T47D (cell line): ENCODE measurements around the gene ARHGEF16.

Experiments used
- DNase-seq, 2 experiments: peaks; one replicate each; pipeline versions ENCODE4 v3.0.0 to v3.0.0-alpha.2; 2011 to 2012; ENCODE audit warnings: low read depth in 1 of 2, low spot score in 1 of 2
- JUND ChIP-seq: IDR thresholded peaks from 2 replicates; pipeline ENCODE4 v1.6.1; 2012; ENCODE audit warnings: low read depth
- in situ Hi-C: cut with HindIII; loops from 2 replicates; pipeline ENCODE4 v1.10.0; 2016; ENCODE audit warnings: low sequenced_read_pairs, low pct_unique_long_range_greater_than_20kb

The ARHGEF16 gene

DNA sequence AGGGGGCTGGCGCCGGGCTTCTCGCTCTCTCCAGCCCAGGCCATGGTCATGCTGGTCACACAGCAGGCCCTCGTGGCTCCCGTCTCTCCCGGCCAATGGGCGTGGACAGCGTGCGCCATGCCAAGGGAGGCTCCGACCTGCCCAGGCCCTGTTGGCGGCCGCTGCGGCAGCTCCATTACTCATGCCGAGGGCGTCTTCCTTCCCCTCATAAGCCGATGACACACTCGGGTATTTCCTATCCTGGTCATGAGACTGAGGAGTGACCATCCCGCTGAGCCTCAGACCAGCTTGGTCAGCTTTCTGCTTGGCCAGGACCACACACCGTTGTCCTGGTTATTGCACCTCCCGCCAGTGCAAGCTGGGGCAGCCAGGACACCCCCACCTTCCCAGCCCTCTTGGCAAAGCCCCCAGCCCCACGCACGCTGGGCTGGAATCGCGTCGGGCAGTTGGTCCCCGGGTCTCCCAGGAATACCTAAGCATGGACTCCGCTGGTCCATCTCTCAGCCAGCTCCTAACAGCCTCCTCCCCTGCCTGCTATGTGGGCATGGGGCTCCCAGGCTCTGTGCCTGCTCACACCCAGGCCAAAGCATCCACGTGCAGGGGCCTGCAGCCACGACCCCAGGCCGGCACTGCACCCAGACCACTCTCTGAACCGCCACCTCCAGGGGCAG is 49.8 kb downstream of the ARHGEF16 start:
- DNase-seq = no peak
- in situ Hi-C loops = no loop called here
- no peak for TF ChIP-seq JUND

DNA sequence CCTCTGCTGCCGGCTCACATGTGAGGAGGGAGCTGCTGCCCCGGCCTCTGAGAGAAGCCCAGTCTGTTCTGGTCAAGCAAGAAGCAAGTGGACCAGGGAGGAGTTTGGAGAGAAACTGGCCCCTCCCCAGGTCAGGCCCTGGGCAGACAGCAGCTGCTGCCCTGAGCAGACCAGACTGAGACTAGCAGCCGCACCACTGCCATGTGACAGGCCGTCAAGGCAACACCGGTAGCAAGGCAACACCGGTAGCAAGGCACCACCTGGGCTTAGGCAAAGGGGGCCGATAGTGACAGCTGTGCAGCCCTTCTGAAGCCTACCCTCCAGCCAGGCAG is 50.3 kb downstream of the ARHGEF16 start:
- in situ Hi-C loops = no loop called here
- no peak for TF ChIP-seq JUND
- DNase-seq = no peak

DNA sequence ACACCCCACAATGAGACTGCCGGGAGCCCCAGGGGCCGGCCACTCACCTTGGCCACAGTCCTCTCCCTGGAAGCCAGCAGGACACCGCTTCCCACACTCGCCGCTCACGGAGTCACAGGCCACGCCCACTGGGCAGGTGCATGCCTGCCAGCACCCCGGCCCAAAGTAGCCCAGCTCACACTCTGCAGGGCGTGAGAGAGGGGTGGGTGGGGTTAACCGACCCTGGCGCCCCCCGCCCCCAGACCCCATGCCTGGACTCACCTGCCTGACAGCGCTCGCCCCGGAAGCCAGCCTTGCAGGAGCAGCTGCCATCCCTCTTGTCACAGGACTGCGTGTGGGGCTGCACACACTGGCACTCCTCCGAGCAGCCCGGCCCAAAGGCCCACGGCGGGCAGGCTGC is 50.7 kb downstream of the ARHGEF16 start:
- no peak for TF ChIP-seq JUND
- DNase-seq = no peak
- in situ Hi-C loops = no loop called here

DNA sequence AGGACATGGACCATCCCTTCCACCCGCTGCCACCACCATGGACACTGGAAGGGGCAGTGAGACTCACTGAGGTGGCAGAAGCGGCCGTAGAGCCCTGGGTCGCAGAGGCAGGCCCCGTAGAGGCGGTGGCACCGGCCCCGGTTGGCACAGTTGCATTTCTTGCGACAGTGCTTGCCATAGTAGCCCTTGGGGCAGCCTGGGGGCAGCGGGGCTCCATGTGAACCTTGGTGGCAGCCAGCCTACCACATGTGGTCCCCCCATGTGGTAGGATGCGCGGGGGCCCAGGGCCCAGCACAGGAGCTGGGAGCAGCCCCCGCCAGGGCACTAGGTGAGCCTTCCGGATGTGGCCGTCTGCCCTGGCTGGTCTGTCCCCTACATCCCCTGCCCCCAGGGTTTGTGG is 51.6 kb downstream of the ARHGEF16 start:
- DNase-seq = no peak
- in situ Hi-C loops = no loop called here

DNA sequence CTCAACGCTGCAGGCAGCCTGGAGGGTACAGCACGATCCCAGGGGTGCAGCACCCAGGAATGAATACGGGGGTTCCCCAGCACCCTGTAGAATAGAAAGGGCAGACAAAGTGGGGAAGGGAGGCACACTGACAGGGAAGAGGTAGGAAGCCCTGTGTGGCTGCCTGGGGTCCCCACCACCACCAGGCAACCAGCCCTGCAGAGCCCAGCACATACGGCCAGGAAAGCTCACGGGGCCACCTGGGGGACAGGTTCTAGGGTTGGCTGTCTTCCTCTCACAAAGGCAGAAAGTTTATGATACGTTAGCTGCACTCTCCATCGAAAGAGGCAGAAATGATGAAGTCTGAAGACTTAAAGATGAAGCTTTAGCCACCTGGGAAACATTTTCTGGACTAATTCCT is 52.5 kb downstream of the ARHGEF16 start:
- in situ Hi-C loops = no loop called here
- TF ChIP-seq JUND = no peak
- DNase-seq = no peak

More for the DNA sequence above, 51.6 kb downstream of the ARHGEF16 start:
- no peak for TF ChIP-seq JUND

DNA sequence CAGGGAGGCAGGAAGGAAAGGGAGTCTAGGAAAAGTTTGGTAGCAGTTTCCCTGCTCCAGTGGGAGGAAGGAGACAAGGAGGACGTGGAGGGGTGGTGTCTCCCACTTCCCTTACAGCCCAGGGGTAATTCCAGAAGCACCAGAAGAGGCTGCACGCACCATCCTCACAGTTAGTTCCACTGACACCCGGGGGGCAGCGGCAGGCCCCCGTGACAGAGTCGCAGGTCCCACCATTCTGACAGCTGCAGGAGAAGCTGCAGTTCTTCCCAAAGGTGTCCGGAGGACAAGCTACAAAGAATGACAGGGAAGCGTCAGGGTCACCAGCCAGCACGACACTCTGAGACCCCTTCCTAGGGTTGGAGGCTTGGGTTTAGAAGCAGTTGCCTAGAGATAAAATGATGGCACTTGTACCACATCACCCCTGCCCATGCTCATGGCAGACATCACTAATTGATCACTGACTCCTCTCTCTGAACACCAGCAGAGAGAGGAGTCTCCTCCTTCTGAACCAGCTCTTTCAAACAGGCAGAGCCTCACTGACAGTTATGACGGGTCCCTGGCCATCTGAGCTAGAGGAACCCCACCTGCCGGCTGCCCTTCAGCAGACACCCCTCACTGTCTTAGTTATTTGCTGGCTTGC is 53.3 kb downstream of the ARHGEF16 start:
- in situ Hi-C loops = no loop called here
- no peak for DNase-seq
- TF ChIP-seq JUND = no peak

DNA sequence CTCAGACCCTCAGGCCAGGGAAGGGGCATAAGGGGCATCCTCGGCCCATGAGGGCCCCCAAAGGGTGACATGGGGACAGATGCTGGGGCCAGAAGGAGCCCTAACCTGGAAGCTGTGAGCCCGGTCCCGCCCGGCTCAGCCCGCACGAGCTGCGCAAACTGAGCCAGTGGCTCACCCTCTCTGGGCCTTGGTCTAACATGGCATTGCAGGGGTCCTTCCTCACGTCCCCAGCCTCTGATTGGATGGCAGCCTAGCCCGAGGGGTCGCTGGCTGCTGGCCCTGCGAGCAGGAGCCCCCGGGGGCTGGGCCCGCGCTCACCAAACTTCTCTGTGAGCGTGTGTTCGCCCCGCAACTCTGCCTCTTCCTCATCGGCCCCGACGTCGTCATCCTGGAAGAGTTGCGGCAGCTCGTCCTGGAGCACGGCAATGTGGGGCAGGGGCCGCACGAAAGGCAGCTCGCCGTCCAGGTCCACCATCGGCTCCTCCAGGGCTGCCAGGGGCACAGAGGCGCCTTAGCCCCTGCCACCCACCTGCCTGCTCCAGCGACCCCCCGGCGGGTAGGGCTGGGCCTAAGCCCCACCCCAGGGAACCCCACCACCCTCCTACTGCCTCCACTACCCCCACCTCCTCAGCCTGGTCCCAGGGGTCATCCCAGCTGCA is 54.4 kb downstream of the ARHGEF16 start:
- in situ Hi-C loops = no loop called here

DNA sequence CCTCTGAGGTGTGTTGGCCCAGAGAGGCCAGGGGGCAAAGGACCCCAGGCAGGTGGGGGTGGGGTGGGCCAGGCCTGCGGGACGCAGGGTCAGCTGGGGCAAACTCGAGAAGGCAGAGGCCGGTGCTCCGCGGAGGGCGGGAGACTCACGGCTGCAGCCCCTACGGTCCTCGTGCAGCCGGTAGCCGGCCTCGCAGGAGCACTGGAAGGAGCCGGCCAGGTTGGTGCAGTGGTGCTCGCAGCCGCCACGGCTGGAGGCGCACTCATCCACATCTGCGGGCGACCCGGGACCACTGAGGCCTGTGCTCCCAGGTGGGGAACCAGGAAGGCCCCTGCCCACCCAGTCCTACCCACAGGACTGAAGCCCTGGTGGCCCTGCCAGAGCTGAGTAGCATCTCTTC is 55.3 kb downstream of the ARHGEF16 start:
- no peak for TF ChIP-seq JUND
- DNase-seq = no peak
- in situ Hi-C loops = no loop called here

More for the DNA sequence above, 54.4 kb downstream of the ARHGEF16 start:
- no peak for TF ChIP-seq JUND
- no peak for DNase-seq

DNA sequence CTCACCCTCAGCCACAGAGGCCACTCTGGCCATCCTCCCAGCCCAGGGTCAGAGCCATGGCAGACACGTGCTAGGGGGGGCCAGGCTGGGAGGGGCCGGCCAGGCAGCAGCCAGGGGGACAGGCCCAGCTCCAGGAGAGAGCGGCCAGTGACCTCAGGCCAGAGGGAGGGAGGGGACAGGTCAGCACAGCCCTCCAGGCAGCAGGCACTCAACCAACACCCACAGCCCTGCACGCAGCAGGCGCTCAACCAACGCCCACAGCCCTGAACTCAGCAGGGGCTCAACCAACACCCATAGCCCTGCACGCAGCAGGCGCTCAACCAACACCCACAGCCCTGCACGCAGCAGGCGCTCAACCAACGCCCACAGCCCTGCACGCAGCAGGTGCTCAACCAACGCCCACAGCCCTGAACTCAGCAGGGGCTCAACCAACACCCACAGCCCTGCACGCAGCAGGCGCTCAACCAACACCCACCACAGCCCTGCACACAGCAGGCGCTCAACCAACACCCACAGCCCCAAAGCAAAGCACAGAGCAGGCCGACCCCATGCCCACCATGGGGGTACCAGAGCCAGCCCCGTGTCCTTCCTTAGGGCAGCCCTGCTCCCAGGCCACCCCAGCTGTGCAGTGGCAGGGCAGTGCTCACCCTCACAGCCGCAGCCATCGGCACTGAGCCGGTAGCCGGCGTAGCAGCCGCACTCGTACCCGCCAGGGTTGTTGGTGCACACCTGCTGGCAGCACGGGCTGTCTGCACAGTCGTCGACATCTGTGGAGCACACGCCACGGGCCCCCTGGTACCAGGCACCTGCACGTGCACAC is 55.9 kb downstream of the ARHGEF16 start:
- no peak for TF ChIP-seq JUND
- in situ Hi-C loops = no loop called here
- DNase-seq = no peak

DNA sequence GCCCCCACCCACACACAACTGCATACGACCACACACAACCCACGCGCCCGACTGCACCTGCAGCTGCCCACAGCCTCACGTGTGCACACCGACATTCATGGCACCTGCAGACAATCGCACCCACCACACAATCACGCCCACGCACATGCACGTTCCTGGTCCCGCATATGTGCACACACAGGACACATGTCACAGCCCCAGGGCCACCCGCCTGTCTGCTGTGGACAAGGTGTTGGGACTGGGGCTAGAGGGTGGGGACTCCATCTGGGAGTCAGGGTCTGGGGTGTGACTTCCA is 56.4 kb downstream of the ARHGEF16 start:
- in situ Hi-C loops = no loop called here
- TF ChIP-seq JUND = no peak
- no peak for DNase-seq

DNA sequence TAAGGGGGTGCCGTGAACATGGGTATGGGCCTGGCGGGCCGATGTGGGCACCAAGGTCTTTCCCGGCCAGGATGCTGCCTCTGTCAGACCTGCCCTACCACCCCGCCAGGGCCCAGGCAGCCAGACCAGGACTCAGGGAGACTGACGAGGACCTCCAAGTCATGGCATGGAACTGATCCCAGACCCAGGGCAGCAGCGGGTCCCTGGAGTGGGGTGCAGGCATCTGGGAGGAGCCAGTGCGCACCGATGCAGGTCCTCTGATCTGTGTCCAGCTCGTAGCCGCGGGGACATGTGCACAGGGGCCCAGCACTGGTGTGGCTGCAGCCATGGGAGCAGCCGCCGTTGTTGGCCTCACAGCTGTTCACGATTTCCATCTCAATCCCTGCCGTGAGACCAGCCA is 56.8 kb downstream of the ARHGEF16 start:
- in situ Hi-C loops = no loop called here
- no peak for DNase-seq
- TF ChIP-seq JUND = no peak

DNA sequence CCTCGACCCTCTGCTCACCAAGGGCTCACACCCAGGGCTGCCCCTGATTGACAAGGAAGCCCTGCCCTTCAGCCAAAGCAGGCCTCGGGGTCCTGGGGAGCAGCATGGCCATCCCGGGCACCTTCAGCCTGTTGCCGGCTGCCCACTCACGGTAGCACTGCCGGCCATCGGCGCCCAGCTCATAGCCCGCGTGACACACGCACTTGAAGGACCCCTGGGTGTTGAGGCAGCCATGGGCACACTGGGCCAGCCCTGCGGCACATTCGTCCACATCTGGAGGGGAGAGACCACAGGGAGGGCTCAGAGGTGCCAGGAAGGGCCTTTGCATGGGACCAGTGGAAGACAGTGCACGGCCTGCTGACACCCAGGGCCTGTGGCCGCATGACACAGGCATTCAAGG is 57.4 kb downstream of the ARHGEF16 start:
- in situ Hi-C loops = no loop called here
- TF ChIP-seq JUND = no peak
- DNase-seq = no peak

DNA sequence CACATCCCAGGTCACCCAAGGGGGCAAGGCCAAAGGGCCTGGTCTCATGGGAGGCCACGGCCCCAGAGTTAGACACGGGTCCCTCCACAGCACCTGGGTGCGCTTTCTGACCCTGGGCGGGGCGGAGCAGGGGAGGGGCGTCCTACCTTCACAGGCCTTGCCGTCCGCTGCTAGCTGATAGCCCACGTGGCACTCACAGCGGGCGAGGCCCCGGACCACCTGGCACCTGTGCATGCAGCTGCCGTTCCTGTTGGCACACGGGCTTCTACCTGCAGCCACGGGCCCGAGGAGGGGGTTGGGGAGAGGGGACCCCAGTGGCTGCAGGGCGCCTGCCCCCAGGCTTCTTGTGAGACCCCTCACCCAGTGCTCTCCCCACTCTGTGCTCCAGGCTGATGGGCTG is 59.9 kb downstream of the ARHGEF16 start:
- DNase-seq = no peak
- in situ Hi-C loops = no loop called here
- TF ChIP-seq JUND = no peak
